HT-29 (cell line): ENCODE data around the gene ATP9B. TPM values are rescaled to one million over a fixed set of nuclear protein-coding genes. Genes with fewer than 3 reads are reported as not detected.

Source experiments
- DNase-seq: peaks from one replicate; pipeline ENCODE4 v3.0.0-alpha.2; 2015; ENCODE audit warnings: low spot score
- total RNA-seq: library from RNA; depleted of rRNA; stranded (reverse); fragments of >200 nt; shearing (Covaris generic); gene quantifications from 2 replicates; pipeline ENCODE4 v1.2.3, GENCODE V29; 2014

ATP9B gene
- total RNA-seq, 1 experiment from 2014 or later, result 27.1 TPM

GRCh38 chr18:79199691-79200374, 130.6 kb downstream of the ATP9B start:
- no peak for DNase-seq

DNA sequence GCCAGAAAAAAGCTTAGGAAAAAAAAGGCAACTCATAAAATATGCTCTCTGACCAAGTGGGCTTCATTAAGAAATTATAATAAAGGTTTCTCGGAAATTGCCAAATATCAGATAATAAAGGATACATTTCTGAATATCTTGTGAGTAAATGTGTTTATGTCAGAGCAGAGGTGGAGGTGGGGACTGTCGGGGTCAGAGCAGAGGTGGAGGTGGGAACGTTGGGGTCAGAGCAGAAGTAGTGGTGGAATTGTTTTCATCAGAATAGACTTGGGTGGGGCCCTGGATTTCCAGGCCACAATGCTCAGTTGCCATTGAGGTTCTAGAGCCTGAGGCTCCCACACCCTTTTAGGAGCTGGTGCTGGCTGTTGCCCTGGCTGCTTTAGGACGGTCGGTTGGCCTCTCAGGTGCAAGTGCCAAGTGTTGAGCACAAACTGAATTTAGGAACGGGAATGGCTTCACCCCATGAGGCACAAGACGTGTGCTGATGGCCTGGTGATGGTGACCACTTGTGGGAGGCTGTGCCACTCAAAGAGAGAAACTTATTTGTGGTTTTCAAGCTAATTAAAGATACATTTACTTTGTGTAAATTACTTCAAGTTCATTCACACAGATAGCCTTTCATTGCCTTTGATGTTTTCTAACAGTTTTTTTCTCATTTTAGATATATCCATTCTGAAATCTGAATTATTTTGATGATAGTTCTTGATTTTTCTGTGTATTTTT, 131.5 kb downstream of the ATP9B start:
- no peak for DNase-seq

DNA sequence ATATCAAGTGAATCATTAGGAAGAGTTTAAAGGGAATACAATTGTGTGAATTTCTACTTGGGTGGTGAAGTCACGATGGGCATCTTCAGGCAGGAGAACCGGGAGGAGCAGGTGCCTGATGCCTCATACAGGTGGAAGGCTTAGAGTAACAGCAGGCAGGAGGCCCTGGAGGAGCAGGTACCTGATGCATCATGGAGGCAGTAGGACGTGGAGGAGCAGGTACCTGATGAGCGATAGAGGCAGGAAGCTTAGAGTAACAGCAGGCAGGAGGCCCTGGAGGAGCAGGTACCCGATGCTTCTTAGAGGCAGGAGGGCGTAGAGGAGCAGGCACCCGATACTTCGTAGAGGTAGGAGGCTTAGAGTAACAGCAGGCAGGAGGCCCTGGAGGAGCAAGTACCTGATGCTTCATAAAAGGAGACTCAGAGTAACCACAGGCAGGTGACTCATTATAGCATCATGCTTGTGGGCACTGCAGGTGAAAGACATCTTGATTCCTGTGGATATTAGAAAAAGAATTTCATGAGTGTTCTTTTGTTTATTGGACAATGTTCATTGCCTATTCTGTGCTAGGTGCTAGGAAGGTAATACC, 133.9 kb downstream of the ATP9B start:
- DNase-seq, result peak; percentile 30

DNA sequence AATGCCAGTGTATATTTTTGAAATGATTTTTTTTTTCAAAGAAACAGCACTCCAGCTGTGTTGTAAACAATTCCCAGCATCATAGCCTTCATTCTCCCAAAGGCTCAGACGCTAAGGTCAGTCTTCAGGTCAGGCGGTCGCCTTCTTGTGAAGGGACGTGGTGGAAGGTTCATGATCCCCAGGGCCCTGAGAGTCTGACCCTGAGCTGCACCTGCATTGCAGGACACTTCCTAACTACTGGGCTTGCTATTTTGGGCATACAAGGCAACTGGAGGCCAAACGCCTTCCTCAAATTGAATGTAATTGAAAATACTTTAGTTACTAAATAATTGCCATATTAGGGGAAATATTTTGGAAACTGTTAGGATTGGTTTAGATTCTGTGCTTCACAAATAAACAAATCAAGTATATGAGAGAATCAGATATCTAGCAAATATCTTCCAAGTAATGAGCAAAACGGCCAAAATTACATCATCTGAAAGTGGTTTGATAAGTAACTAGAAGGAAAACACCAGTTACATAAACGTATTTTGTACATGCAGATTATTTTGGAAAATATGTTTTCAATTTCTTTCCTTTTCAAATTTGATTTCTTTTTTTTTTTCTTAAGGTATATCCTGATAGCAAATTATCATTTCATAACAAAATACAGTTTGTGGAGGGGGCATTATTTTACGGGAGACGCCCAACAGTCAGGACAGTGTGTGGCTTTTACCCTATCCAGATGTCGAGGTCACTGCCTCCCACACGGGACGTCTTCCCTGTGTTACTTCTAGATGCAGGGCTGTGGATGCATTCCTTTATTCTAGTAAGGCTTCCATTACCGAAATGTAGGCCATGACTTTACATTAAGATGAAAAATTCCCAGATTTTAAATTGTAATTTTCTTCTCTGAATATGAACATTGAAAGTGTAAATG, 136.0 kb downstream of the ATP9B start:
- no peak for DNase-seq

DNA sequence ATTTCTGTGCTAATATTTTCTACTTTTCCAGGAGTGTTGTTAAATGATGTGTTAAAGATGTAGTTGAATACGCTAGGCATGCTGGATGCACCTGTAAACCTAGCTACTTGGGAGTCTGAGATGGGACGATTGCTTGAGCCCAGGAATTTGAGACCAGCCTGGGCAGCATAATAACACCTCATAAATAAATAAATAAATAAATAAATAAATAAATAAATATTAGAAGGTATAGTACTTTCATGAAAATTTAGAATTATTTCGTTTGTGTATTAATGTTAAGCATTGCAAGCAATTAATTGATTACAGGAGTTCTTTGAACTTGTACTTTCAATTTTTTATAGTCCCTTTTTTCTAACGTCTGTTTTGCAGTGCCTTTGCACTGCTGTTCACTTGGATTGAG, 137.2 kb downstream of the ATP9B start:
- no peak for DNase-seq

DNA sequence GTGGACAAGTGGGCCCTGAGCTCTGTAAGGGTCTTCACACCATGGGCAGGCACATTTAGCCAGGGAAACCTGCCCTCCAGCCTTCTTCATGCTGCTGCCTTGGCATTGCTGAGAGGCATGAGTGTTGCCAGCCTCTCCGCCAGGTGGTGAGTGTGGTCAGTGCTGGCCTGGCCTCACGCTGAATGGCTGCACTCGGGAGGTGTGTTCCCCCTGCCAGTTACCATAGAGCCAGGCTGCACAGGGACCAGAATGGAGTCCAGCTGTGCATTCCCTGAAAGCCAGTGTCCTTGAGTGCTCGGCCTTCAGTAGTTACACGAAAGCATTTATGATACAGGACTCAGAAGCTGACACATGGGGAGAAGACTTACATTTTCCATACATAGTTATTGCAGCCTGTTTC, 139.7 kb downstream of the ATP9B start:
- no peak for DNase-seq

DNA sequence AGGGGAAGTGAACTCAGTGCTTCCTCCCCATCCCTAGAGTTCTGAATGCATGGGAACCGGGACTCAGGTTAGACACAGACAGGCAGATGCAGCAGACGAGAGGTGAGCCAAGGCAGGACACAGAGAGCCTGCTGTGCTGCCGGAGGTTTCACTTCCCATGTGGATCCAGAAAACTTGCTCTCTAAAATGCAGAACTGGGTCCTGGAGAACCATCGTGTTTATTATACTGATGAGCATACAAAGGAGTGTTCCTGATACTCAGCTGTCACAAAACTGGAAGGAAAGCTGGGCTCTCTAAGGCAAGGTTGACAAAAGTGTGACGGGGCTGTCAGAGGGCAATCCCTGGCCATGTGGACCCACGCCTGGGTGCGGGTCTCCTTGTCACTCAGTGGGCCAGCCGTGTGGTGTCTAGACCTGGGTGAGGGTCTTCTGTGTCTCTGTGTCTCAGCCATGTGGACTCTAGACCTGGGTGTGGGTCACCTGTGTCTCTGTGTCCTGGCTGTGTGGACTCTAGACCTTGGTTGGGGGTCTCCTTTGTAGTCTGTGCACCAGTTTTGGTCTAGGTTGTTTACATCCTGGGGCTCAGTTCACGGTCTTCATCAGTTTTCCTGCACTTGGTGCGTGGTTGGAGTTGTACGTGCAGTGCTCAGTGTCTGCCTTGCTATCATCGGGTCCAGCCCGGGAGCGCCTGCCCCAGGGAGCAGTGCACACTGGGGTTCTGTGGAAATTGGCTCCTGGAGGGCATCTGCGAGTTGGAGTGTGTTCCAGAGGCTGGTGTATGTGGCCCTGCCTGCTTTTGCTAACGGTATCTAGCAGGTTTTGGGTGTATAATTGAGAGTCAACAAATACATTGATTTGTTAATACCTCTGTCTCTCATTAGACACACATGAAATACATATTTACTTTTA, 141.1 kb downstream of the ATP9B start:
- no peak for DNase-seq

GRCh38 chr18:79211844-79212243, 142.7 kb downstream of the ATP9B start:
- no peak for DNase-seq

GRCh38 chr18:79214056-79214455, 144.9 kb downstream of the ATP9B start:
- no peak for DNase-seq

GRCh38 chr18:79216176-79216575, 147.0 kb downstream of the ATP9B start:
- DNase-seq, result no peak

GRCh38 chr18:79217979-79218604, 148.9 kb downstream of the ATP9B start:
- no peak for DNase-seq

GRCh38 chr18:79218605-79219190, 149.5 kb downstream of the ATP9B start:
- DNase-seq, result no peak

- no peak for DNase-seq
Measured at GRCh38 chr18:79221136-79221535, 151.9 kb downstream of the ATP9B start.

DNA sequence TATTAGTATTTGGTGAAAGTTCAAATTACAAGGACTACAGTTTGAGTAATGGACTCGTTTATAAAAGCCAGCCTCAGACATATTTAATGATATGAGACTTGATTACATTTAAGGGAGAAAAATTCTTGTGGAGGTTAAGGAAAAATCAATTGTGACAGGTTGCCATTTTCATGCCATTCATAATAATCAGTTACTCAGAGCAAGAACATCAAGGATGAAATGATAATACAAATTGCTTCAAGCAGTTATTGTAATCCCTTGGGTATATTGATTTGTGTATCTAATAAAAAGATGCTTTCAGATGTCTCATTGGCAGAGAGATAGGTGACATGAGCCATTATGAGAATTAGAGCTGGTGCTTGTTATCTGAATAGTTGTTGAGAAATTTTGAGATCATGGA, 153.6 kb downstream of the ATP9B start:
- DNase-seq, result no peak

- no peak for DNase-seq
Measured at GRCh38 chr18:79223431-79223830, 154.2 kb downstream of the ATP9B start.

DNA sequence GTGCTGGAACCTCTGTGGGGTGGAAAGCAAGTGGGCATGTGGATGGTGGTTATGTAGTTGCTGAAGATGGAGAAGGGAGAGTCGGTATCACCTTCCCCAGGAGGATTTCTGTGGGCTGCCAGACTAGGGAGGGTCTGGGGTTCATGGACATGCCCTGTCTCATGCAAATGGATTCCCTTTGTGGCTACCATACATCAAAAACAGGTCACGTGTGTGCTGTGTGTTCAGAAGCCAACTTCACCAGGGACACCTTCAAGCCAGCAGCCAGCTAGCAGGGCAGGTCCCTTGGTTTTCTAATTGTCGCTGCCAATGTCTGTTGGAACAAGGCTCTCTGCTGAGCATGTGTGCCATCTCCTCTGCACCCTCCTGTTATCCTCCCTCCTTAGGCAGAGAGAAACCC, 155.2 kb downstream of the ATP9B start:
- DNase-seq, result no peak

- no peak for DNase-seq
Measured at GRCh38 chr18:79227621-79228020, 158.4 kb downstream of the ATP9B start.

DNA sequence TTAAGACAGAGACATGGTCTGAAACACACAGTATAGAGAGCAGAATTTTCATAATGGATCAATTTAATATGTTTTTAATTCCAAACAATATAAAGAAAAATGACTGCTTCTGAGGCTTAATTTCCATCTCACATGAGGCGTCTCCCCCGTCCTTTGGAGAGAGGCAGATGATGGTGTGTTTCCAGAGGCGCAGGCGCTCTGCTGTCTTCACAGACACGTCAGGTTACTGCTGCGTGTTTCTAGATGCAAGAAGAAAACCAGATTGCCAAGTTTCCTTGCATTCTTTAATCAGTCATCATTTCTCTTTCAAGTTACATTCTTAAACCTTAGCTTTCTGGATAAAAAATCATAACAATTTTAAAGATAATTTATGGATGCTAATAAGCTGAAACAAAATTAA, 160.2 kb downstream of the ATP9B start:
- DNase-seq, result no peak

DNA sequence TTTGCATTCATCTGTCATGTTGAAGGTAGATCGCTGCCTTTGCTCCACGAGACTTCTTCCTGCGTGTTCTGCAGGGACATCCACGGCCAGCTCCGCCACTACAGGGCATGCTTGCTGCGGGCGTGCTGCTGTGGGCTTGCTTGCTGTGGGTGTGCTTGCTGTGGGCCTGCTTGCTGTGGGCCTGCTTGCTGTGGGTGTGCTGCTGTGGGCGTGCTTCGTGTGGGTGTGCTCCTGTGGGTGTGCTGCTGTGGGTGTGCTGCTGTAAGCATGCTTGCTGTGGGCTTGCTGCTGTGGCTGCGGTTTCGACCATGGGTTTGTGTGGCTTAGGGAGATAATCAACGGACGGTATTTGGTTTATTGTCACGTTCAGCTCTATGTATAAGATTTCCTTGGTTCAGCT, 165.2 kb downstream of the ATP9B start:
- DNase-seq, result no peak

DNA sequence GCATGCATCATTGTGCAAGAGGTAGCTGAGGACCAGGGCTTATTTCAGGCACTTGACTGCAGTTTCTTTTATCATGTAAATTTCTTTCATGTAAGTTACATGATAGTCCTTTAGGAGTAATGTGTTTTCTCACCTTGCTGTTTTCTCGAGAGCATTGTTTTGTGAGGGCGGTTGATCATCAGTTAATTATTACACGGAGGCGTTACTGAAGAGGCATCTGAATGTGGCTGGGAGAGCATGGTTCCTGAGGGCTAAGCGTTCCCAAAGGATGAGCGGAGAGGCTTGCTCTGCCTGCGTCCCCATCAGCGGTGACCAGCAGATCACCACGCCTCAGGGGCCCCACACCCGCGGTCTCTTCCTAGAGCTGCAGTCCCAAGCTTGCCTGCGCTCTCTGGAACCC, 170.4 kb downstream of the ATP9B start:
- no peak for DNase-seq
